H1 (cell line): ENCODE measurements around the gene RHOBTB1. TPM values are rescaled to one million over a fixed set of nuclear protein-coding genes. Genes with fewer than 3 reads are reported as not detected.

ENCODE experiments used
- CTCF ChIA-PET: fragments of 300-600 bp; sonication (Branson Sonifier 250); formaldehyde crosslinking; loops from one replicate; lab custom pipeline; 2021; ENCODE audit not compliant: partially characterized antibody; lab: Charles Lee
- POLR2A ChIA-PET: fragments of 300-600 bp; sonication (Branson Sonifier 250); formaldehyde crosslinking; loops from one replicate; lab custom pipeline; 2021; ENCODE audit warnings: inconsistent platforms; ENCODE audit not compliant: partially characterized antibody; lab: Charles Lee
- DNase-seq, 2 experiments: peaks; one replicate each; pipeline versions ENCODE4 v3.0.0 to v3.0.0-alpha.2; 2010 to 2022; ENCODE audit warnings: low spot score in 2 of 2, low read depth in 1 of 2, mixed read lengths in 1 of 2
- FAIRE-seq: peaks from 2 replicates; lab custom pipeline; 2011; peaks lifted over from hg19 to GRCh38; lab: Jason Lieb, UNC
- H2AFZ ChIP-seq: 2 replicates; pipeline ENCODE4 v1.8.1; 2012; ENCODE audit warnings: low read length, inconsistent platforms
- H2AK5ac ChIP-seq: 2 replicates; pipeline ENCODE4 v1.6.1; 2013; ENCODE audit warnings: low read depth, low read length
- H2BK120ac ChIP-seq: replicated peaks from 2 replicates; pipeline ENCODE3; 2013; ENCODE audit warnings: low read depth, low read length, inconsistent platforms
- H2BK12ac ChIP-seq: 2 replicates; pipeline ENCODE4 v1.6.1; 2013; ENCODE audit warnings: low read depth, low read length
- H2BK15ac ChIP-seq: 2 replicates; pipeline ENCODE4 v1.6.1; 2013; ENCODE audit warnings: low read length
- H2BK20ac ChIP-seq: 2 replicates; pipeline ENCODE4 v1.6.1; 2013; ENCODE audit warnings: low read length
- H2BK5ac ChIP-seq: 2 replicates; pipeline ENCODE4 v1.6.1; 2013; ENCODE audit warnings: low read depth, low read length
- H3K14ac ChIP-seq: 2 replicates; pipeline ENCODE4 v1.6.1; 2013; ENCODE audit warnings: inconsistent platforms; ENCODE audit not compliant: insufficient read length
- H3K18ac ChIP-seq: 2 replicates; pipeline ENCODE4 v1.6.1; 2013; ENCODE audit warnings: low read length; ENCODE audit errors: extremely low read depth
- H3K23ac ChIP-seq: 2 replicates; pipeline ENCODE4 v1.6.1; 2013; ENCODE audit warnings: inconsistent platforms; ENCODE audit not compliant: insufficient read length
- H3K23me2 ChIP-seq: 2 replicates; pipeline ENCODE4 v1.6.1; 2013; ENCODE audit warnings: low read depth, low read length
- H3K27ac ChIP-seq: 2 replicates; pipeline ENCODE4 v1.6.1; 2011; ENCODE audit warnings: low read depth, low read length, inconsistent platforms
- H3K27me3 ChIP-seq, 4 experiments: replicated peaks in 1 of 4; 1 replicate in 1 of 4; 2 replicates in 3 of 4; pipeline versions ENCODE4 v1.6.1 to v1.8.1; 2011 to 2013; ENCODE audit warnings: low read length in 3 of 4, mild to moderate bottlenecking in 3 of 4, inconsistent platforms in 2 of 4, mixed read lengths in 2 of 4, moderate library complexity in 1 of 4; ENCODE audit not compliant: control insufficient read depth in 3 of 4, insufficient read depth in 3 of 4; ENCODE audit errors: extremely low read depth in 1 of 4
- H3K36me3 ChIP-seq, 4 experiments: 2 replicates each; pipeline versions ENCODE4 v1.6.1 to v1.8.1; 2011 to 2013; ENCODE audit warnings: mild to moderate bottlenecking in 4 of 4, low read length in 3 of 4, moderate library complexity in 2 of 4, control low read depth in 1 of 4, inconsistent platforms in 1 of 4; ENCODE audit not compliant: insufficient read depth in 4 of 4, control insufficient read depth in 2 of 4
- H3K4ac ChIP-seq: replicated peaks from 2 replicates; pipeline ENCODE3; 2013; ENCODE audit warnings: low read length, low read depth, mixed read lengths, inconsistent platforms; ENCODE audit not compliant: insufficient read length
- H3K4me1 ChIP-seq, 4 experiments: replicated peaks in 1 of 4; 1 replicate in 1 of 4; 2 replicates in 3 of 4; pipeline versions ENCODE4 v1.6.1 to v1.8.1; 2011 to 2013; ENCODE audit warnings: low read length in 3 of 4, inconsistent platforms in 2 of 4, mixed read lengths in 1 of 4; ENCODE audit not compliant: insufficient read depth in 4 of 4, control insufficient read depth in 3 of 4
- H3K4me2 ChIP-seq, 2 experiments: 2 replicates each; pipeline versions ENCODE4 v1.6.1 to v1.8.1; 2011 to 2013; ENCODE audit warnings: low read depth in 2 of 2, low read length in 2 of 2, control low read depth in 1 of 2, inconsistent platforms in 1 of 2, mild to moderate bottlenecking in 1 of 2; ENCODE audit not compliant: insufficient read depth in 1 of 2
- H3K4me3 ChIP-seq, 4 experiments: fragments of 200-600, 300-600 bp in 1 of 4; sonication (generic), shearing (Covaris generic), sonication (Bioruptor Twin) in 1 of 4; 2 replicates each; pipeline versions ENCODE4 v1.5.1 to v1.8.1; 2011 to 2016; ENCODE audit warnings: low read length in 4 of 4, low read depth in 3 of 4, control low read depth in 2 of 4, inconsistent platforms in 2 of 4, mild to moderate bottlenecking in 2 of 4, mixed read lengths in 1 of 4, moderate library complexity in 1 of 4; ENCODE audit not compliant: insufficient read depth in 2 of 4; ENCODE audit errors: extremely low read depth in 1 of 4
- H3K56ac ChIP-seq: replicated peaks from 2 replicates; pipeline ENCODE3; 2013; ENCODE audit warnings: low read depth, mild to moderate bottlenecking, mixed read lengths, low read length, inconsistent platforms; ENCODE audit not compliant: insufficient read length
- H3K79me1 ChIP-seq: 2 replicates; pipeline ENCODE4 v1.6.1; 2013; ENCODE audit warnings: low read depth, low read length, control low read depth
- H3K79me2 ChIP-seq, 2 experiments: 2 replicates each; pipeline versions ENCODE4 v1.6.1 to v1.8.1; 2012 to 2013; ENCODE audit warnings: low read length in 2 of 2, mild to moderate bottlenecking in 2 of 2, inconsistent platforms in 1 of 2; ENCODE audit not compliant: insufficient read depth in 2 of 2, control insufficient read depth in 1 of 2
- H3K9ac ChIP-seq, 4 experiments: replicated peaks in 1 of 4; 1 replicate in 1 of 4; 2 replicates in 3 of 4; pipeline versions ENCODE4 v1.6.1 to v1.8.1; 2011 to 2013; ENCODE audit warnings: low read depth in 3 of 4, low read length in 3 of 4, control low read depth in 2 of 4, mild to moderate bottlenecking in 2 of 4, moderate library complexity in 2 of 4, inconsistent platforms in 1 of 4; ENCODE audit errors: extremely low read depth in 1 of 4
- H3K9me3 ChIP-seq, 2 experiments: 2 replicates each; pipeline versions ENCODE4 v1.6.1 to v1.8.1; 2012 to 2013; ENCODE audit warnings: mild to moderate bottlenecking in 2 of 2, moderate library complexity in 2 of 2, control low read depth in 1 of 2, inconsistent platforms in 1 of 2, low read depth in 1 of 2, low read length in 1 of 2, mixed read lengths in 1 of 2; ENCODE audit not compliant: insufficient read depth in 2 of 2
- H4K20me1 ChIP-seq, 2 experiments: replicated peaks in 1 of 2; 2 replicates each; pipeline versions ENCODE3 to v1.8.1; 2011 to 2013; ENCODE audit warnings: inconsistent platforms in 2 of 2, low read length in 2 of 2, mild to moderate bottlenecking in 1 of 2; ENCODE audit not compliant: insufficient read depth in 2 of 2, control insufficient read depth in 1 of 2
- H4K5ac ChIP-seq: 2 replicates; pipeline ENCODE4 v1.6.1; 2013; ENCODE audit warnings: low read length, low read depth, mixed read lengths, inconsistent platforms; ENCODE audit not compliant: insufficient read length
- H4K8ac ChIP-seq: 2 replicates; pipeline ENCODE4 v1.8.0; 2013; ENCODE audit warnings: mild to moderate bottlenecking, moderate library complexity, low read length, inconsistent platforms; ENCODE audit not compliant: insufficient read depth; ENCODE audit errors: extremely low read depth
- H4K91ac ChIP-seq: replicated peaks from 2 replicates; pipeline ENCODE3; 2013; ENCODE audit warnings: low read length, mixed read lengths, inconsistent platforms; ENCODE audit not compliant: insufficient read length
- WGBS, 2 experiments: shearing (Covaris generic) in 1 of 2; methylation state at CpG; one replicate each; pipeline versions ENCODE4 v1.1.6 to v1.1.7; 2013 to 2015; ENCODE audit warnings: low lambda C conversion rate in 2 of 2, mixed read lengths in 2 of 2, inconsistent platforms in 1 of 2, low coverage in 1 of 2, missing lambda C conversion rate in 1 of 2; ENCODE audit not compliant: insufficient replicate concordance in 2 of 2, insufficient coverage in 1 of 2, insufficient read length in 1 of 2; ENCODE audit errors: extremely low coverage in 1 of 2, missing lambda C conversion rate in 1 of 2; 5-methylcytosine and 5-hydroxymethylcytosine counted together
- polyA plus RNA-seq, 7 experiments: library from polyadenylated mRNA; depleted of rRNA in 3 of 7; stranded (reverse) in 5 of 7; unstranded in 2 of 7; fragments of >200 nt in 5 of 7; fragments of 200-250 nt in 2 of 7; gene quantifications; 1 replicate in 5 of 7; 2 replicates in 1 of 7; 4 replicates in 1 of 7; pipeline versions ENCODE4 v1.2.1 to v1.2.3, GENCODE V29; 2011 to 2013; ENCODE audit warnings: missing spikeins in 2 of 7, mixed read lengths in 2 of 7
- total RNA-seq: library from RNA; stranded (reverse); fragmentation: NEBNext Ultra II Directional; extraction: Animal tissue kit (Norgen Biotek cat#: 25700); gene quantifications from 2 replicates; pipeline ENCODE4 v1.2.1, GENCODE V29; 2021

Gene RHOBTB1
- total and polyA plus RNA-seq, 2 of the 8 experiments (the other 6 are each of a cell fraction or from before 2014, with no cell fraction given), result 6.1 to 7.4 TPM

DNA sequence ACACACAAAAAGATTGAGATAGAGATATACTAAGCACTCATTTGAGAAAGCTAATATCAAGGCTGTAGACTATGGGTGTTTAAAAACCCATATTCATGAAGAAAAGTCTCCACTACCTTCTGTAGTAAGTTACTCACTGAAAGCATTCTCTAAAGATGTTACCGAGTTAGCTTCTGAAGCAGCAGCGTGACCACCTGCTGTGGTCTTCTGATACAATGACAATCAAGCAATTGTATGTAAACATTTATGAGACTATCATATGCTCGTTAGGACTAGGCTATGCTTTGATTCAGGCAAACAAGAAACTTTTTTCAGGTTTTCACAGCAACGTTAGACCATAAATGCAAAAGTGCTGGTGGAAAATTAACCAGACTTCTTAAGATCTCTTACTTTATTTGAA, 11.2 kb downstream of the RHOBTB1 start:
- no peak overlapping the region for H3K4me3 ChIP-seq
- no peak overlapping the region for H2AK5ac ChIP-seq
- H3K9ac ChIP-seq, result no peak overlapping the region
- DNase-seq (no peak), FAIRE-seq (no peak)
- H3K79me1 ChIP-seq, result no peaks in the 10 kb centered on the region
- H2AFZ ChIP-seq, result no peak overlapping the region
- no peaks in the 10 kb centered on the region for H4K20me1 ChIP-seq
- H3K18ac ChIP-seq, result no peak overlapping the region
- H3K9me3 ChIP-seq, result no peaks in the 10 kb centered on the region
- 72% methylated on average over 4 of the region's 4 CpGs; no CpG with 5 or more reads in 1 of the 2 experiments for WGBS, 2 experiments
- H3K4ac ChIP-seq, result no peak overlapping the region
- no peak overlapping the region for H2BK5ac ChIP-seq
- H4K91ac ChIP-seq, result no peak overlapping the region
- no peak overlapping the region for H4K5ac ChIP-seq
- no peak overlapping the region for H2BK20ac ChIP-seq
- no peak overlapping the region for H2BK120ac ChIP-seq
- H3K56ac ChIP-seq, result no peak overlapping the region
- H3K79me2 ChIP-seq, result no peaks in the 10 kb centered on the region
- no peaks in the 10 kb centered on the region for H3K27me3 ChIP-seq
- H4K8ac ChIP-seq, result no peak overlapping the region
- H3K36me3 ChIP-seq, result no peaks in the 10 kb centered on the region
- no peak overlapping the region for H2BK15ac ChIP-seq
- no peak overlapping the region for H2BK12ac ChIP-seq
- H3K4me1 ChIP-seq, result no peaks in the 10 kb centered on the region
- H3K27ac ChIP-seq, result no peak overlapping the region
- H3K23me2 ChIP-seq, result no peaks in the 10 kb centered on the region
- ChIA-PET POLR2A (interaction anchor here (1.5 kb wide), 1 partner anchor 11 kb away, joined by 12 read pairs; the partner anchor contains the start of gene RHOBTB1), CTCF (interaction anchor here (0.6 to 0.9 kb wide), 3 partner anchors 14 to 112 kb away, joined by 3 to 4 read pairs (median 3); no protein-coding TSS in a partner anchor)
- no peak overlapping the region for H3K14ac ChIP-seq
- H3K4me2 ChIP-seq, result no peak overlapping the region
- H3K23ac ChIP-seq, result no peak overlapping the region
